ENCODE data around the gene ISG15. TPM values are rescaled to one million over a fixed set of nuclear protein-coding genes. Genes with fewer than 3 reads are reported as not detected.
A peak's percentile ranks its signal among the peaks of the same experiment; 100 is the strongest.

ISG15 gene
- total and polyA plus RNA-seq, 2 of the 13 experiments (the other 11 are each of a cell fraction or from before 2014, with no cell fraction given), result 42.1 to 54.9 TPM

DNA sequence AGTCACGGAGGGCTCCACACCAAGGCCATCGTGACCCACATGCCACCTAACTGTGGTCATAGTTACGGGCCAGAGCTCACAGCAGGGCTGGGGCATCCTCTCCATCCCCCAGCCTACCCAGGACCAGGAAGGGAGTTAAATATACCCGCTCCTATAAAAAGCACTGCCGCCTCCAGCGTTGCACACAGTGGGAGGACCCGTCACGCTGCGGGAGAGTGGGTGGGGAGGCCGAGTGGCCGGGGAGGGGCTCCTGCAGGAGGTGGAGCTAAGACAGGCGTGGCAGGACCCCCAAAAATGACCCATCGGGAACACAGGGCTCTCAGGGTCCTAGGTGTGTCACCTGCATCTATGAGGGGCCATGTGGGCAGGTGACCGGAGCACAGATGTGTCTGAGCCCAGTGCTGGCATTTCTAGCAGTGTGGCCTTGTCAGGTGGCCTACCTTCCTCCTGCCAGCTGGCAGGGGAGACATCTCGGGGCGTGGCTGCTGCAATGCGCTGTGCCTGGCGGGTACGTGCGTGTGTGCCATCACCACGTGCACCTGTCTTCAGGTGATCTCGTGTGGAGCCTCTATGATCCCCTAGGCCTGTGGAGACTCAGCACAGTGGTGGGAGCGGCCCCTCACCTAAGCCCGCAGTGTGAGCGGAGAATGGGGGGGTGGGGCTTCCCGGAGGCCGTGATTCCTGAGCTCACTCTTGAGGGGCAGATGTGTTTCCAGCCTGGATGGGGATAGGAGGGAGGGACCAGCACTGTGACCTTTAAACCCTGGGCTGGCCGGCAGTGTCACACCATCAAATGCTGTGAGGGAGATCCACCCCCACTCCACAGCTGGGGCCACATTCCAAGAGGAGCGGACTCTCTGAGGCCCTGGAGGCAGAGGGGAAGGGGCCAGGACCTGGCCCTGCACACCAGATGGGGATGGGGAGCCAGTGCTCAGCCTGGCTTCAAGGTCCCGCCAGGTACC is 24.4 kb downstream of the ISG15 start (continued):
- TF ChIP-seq MIER2 (CRISPR knock-in tag; IDR thresholded peaks at IDR 0.05), result no peak
- TF ChIP-seq ATF7-NPFF (CRISPR knock-in tag; IDR thresholded peaks at IDR 0.05; ENCODE audit: low read depth), result no peak
- TF ChIP-seq SMAD9 (CRISPR knock-in tag; IDR thresholded peaks at IDR 0.05), result no peak
- no peak for TF ChIP-seq HIVEP1 (CRISPR knock-in tag; IDR thresholded peaks at IDR 0.05)
- TF ChIP-seq, protein P1, sequence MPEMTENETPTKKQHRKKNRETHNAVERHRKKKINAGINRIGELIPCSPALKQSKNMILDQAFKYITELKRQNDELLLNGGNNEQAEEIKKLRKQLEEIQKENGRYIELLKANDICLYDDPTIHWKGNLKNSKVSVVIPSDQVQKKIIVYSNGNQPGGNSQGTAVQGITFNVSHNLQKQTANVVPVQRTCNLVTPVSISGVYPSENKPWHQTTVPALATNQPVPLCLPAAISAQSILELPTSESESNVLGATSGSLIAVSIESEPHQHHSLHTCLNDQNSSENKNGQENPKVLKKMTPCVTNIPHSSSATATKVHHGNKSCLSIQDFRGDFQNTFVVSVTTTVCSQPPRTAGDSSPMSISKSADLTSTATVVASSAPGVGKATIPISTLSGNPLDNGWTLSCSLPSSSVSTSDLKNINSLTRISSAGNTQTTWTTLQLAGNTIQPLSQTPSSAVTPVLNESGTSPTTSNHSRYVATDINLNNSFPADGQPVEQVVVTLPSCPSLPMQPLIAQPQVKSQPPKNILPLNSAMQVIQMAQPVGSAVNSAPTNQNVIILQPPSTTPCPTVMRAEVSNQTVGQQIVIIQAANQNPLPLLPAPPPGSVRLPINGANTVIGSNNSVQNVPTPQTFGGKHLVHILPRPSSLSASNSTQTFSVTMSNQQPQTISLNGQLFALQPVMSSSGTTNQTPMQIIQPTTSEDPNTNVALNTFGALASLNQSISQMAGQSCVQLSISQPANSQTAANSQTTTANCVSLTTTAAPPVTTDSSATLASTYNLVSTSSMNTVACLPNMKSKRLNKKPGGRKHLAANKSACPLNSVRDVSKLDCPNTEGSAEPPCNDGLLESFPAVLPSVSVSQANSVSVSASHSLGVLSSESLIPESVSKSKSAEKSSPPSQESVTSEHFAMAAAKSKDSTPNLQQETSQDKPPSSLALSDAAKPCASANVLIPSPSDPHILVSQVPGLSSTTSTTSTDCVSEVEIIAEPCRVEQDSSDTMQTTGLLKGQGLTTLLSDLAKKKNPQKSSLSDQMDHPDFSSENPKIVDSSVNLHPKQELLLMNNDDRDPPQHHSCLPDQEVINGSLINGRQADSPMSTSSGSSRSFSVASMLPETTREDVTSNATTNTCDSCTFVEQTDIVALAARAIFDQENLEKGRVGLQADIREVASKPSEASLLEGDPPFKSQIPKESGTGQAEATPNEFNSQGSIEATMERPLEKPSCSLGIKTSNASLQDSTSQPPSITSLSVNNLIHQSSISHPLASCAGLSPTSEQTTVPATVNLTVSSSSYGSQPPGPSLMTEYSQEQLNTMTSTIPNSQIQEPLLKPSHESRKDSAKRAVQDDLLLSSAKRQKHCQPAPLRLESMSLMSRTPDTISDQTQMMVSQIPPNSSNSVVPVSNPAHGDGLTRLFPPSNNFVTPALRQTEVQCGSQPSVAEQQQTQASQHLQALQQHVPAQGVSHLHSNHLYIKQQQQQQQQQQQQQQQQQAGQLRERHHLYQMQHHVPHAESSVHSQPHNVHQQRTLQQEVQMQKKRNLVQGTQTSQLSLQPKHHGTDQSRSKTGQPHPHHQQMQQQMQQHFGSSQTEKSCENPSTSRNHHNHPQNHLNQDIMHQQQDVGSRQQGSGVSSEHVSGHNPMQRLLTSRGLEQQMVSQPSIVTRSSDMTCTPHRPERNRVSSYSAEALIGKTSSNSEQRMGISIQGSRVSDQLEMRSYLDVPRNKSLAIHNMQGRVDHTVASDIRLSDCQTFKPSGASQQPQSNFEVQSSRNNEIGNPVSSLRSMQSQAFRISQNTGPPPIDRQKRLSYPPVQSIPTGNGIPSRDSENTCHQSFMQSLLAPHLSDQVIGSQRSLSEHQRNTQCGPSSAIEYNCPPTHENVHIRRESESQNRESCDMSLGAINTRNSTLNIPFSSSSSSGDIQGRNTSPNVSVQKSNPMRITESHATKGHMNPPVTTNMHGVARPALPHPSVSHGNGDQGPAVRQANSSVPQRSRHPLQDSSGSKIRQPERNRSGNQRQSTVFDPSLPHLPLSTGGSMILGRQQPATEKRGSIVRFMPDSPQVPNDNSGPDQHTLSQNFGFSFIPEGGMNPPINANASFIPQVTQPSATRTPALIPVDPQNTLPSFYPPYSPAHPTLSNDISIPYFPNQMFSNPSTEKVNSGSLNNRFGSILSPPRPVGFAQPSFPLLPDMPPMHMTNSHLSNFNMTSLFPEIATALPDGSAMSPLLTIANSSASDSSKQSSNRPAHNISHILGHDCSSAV (CRISPR knock-in tag; IDR thresholded peaks at IDR 0.05; ENCODE audit: borderline replicate concordance), result no peak
- peak; percentile 69 for TF ChIP-seq HOXA3 (CRISPR knock-in tag; IDR thresholded peaks at IDR 0.05)
- TF ChIP-seq, protein P2, sequence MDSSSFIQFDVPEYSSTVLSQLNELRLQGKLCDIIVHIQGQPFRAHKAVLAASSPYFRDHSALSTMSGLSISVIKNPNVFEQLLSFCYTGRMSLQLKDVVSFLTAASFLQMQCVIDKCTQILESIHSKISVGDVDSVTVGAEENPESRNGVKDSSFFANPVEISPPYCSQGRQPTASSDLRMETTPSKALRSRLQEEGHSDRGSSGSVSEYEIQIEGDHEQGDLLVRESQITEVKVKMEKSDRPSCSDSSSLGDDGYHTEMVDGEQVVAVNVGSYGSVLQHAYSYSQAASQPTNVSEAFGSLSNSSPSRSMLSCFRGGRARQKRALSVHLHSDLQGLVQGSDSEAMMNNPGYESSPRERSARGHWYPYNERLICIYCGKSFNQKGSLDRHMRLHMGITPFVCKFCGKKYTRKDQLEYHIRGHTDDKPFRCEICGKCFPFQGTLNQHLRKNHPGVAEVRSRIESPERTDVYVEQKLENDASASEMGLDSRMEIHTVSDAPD (CRISPR knock-in tag; IDR thresholded peaks at IDR 0.05), result no peak
- 0 out of 2 replicates have a peak, but pooled peaks have one; percentile 51 for TF ChIP-seq ZNF547 (CRISPR knock-in tag; IDR thresholded peaks at IDR 0.05)
- TF ChIP-seq, protein P3, sequence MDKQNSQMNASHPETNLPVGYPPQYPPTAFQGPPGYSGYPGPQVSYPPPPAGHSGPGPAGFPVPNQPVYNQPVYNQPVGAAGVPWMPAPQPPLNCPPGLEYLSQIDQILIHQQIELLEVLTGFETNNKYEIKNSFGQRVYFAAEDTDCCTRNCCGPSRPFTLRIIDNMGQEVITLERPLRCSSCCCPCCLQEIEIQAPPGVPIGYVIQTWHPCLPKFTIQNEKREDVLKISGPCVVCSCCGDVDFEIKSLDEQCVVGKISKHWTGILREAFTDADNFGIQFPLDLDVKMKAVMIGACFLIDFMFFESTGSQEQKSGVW (CRISPR knock-in tag; IDR thresholded peaks at IDR 0.05; ENCODE audit: borderline replicate concordance), result no peak
- TF ChIP-seq ZNF230 (CRISPR knock-in tag; IDR thresholded peaks at IDR 0.05), result 0 out of 2 replicates have a peak, but pooled peaks have one; percentile 23
- peak; percentile 21; the same call in 1 of the 2 replicates for TF ChIP-seq ZNF292 (CRISPR knock-in tag; IDR thresholded peaks at IDR 0.05; ENCODE audit: borderline replicate concordance, low read depth)
- TF ChIP-seq, protein P4, sequence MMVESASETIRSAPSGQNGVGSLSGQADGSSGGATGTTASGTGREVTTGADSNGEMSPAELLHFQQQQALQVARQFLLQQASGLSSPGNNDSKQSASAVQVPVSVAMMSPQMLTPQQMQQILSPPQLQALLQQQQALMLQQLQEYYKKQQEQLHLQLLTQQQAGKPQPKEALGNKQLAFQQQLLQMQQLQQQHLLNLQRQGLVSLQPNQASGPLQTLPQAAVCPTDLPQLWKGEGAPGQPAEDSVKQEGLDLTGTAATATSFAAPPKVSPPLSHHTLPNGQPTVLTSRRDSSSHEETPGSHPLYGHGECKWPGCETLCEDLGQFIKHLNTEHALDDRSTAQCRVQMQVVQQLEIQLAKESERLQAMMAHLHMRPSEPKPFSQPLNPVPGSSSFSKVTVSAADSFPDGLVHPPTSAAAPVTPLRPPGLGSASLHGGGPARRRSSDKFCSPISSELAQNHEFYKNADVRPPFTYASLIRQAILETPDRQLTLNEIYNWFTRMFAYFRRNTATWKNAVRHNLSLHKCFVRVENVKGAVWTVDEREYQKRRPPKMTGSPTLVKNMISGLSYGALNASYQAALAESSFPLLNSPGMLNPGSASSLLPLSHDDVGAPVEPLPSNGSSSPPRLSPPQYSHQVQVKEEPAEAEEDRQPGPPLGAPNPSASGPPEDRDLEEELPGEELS (CRISPR knock-in tag; IDR thresholded peaks at IDR 0.05), result peak; percentile 25; the same call in 1 of the 2 replicates

All from HepG2 (cell line).